ENCODE data around the gene PGGT1B. TPM values are rescaled to one million over a fixed set of nuclear protein-coding genes. Genes with fewer than 3 reads are reported as not detected.
"Not testable (repeated sequence)": the region's sequence is repeated elsewhere in the genome, so short reads cannot be mapped to it uniquely, and the experiment has no call there.

PGGT1B gene
- total and polyA plus RNA-seq, 5 donors from 2014 or later, result 6.9 to 46.8 (median 11.5) TPM

DNA sequence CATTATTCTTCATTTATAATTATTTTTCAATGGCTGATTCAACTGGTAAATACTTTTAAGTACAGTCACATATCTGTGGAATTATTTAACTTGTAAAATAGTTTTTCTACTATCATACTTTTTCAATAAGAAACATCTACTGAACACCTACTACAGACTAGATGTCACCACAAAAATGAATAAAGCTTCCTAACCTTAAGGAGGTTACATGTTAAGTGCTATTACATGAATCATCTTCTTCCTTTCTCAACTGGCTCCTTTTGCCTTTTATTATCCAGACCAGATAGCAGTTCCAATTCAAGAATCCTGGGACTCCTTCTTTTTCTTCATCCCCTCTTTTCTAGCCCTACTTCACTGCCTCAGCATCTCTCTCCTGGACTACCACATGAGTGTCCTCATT lies 4.7 kb downstream of the PGGT1B start:
- peaks cover 19% of the 10 kb centered on the region for H3K4me1 ChIP-seq (ENCODE audit: control insufficient read depth, insufficient read depth, low read length, poor library complexity, severe bottlenecking)
- H3K9me3 ChIP-seq (ENCODE audit: control insufficient read depth in 2 of 2, low read length in 2 of 2), result no peaks in the 10 kb centered on the region
- peak overlapping the region in 1 of 4 donors; percentile 47 for H3K4me3 Mint-ChIP-seq
- H3K27ac ChIP-seq (ENCODE audit: insufficient read depth, low read length, poor library complexity, severe bottlenecking), result no peak overlapping the region
- ATAC-seq (ENCODE audit: low read depth in 2 of 2) (no peak), DNase-seq (no peak)
- no peak overlapping the region for H3K4me3 ChIP-seq (ENCODE audit: low read depth, low read length)
- H3K36me3 ChIP-seq (ENCODE audit: control insufficient read depth, insufficient read depth, low read length), result peaks cover 11% of the 10 kb centered on the region
- H3K4me1 Mint-ChIP-seq, result peaks cover 44 to 84% (median 70%) of the 10 kb centered on the region in 4 donors
- peaks cover 0 to 2% (median 0%) of the 10 kb centered on the region in 7 donors for H3K9me3 Mint-ChIP-seq
- peaks cover 11% of the 10 kb centered on the region for H3K36me3 Mint-ChIP-seq
- H3K27ac Mint-ChIP-seq, result peak overlapping the region in 1 of 3 donors; percentile 59
- H3K27me3 ChIP-seq (ENCODE audit: control insufficient read depth, insufficient read depth, low read length), result no peaks in the 10 kb centered on the region
- H3K27me3 Mint-ChIP-seq, result peaks cover 4% of the 10 kb centered on the region

DNA sequence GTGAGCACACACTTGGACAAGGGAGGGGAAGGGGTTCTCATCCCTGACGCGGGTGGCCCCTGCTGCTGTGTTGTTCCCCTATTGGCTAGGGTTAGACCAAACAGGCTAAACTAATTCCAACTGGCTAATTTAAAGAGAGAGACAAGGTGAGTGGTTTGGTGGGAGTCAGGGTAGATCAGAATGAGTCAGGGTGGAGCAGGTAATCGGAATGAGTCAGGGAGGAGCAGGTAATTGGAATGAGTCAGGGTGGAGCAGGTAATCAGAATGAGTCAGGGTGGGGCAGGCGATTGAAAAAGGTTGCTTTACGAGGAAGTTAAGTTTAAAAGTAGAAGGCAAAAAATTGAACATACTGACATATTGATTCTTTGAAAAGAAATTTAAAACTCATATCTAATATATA lies 13.3 kb downstream of the PGGT1B start:
- not testable (repeated sequence) for H3K9me3 Mint-ChIP-seq; H3K4me3 Mint-ChIP-seq; H3K36me3 ChIP-seq (ENCODE audit: control insufficient read depth, insufficient read depth, low read length); ATAC-seq (ENCODE audit: low read depth in 2 of 2); H3K4me3 ChIP-seq (ENCODE audit: low read depth, low read length); H3K4me1 ChIP-seq (ENCODE audit: control insufficient read depth, insufficient read depth, low read length, poor library complexity, severe bottlenecking); H3K9me3 ChIP-seq (ENCODE audit: control insufficient read depth in 2 of 2, low read length in 2 of 2); DNase-seq; H3K27me3 Mint-ChIP-seq; H3K27me3 ChIP-seq (ENCODE audit: control insufficient read depth, insufficient read depth, low read length); H3K27ac ChIP-seq (ENCODE audit: insufficient read depth, low read length, poor library complexity, severe bottlenecking)
- H3K4me1 Mint-ChIP-seq, result peaks cover 25 to 36% (median 32%) of the 10 kb centered on the region in 4 donors
- peaks cover 17% of the 10 kb centered on the region for H3K36me3 Mint-ChIP-seq
- H3K27ac Mint-ChIP-seq, result peak overlapping the region in 1 of 3 donors; percentile 1

DNA sequence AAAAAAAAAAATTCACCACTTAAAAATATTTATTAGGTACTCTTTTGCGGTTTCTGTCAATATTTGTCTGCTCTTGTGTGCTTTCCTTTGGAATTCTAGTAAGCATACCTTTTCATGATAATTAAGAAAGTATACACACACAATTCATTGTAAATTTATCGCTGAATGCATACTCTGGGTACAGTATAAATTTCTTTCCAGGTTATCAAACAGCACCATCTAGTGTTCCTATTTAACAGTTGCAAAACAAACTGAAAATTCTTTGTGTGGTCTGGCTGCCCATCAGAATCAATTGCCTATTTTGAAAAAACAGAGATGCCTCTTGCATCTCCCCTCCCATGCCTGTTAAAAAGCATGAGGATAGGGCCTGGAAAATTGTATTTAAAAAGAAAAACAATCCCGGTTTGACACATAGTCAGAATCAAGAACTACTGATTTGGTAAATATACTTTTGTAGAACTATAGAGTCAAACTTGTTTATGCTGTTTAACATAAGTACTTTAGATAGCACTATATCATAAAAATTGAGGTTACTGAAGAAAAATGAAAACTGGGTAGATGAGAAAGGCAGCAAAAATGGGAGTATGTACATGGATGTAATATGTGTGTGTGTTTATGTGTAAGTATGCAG lies 16.2 kb downstream of the PGGT1B start:
- Histone ChIP-seq H3K27ac (ENCODE audit: insufficient read depth, low read length, poor library complexity, severe bottlenecking) (no peak overlapping the region), H3K4me1 (ENCODE audit: control insufficient read depth, insufficient read depth, low read length, poor library complexity, severe bottlenecking) (no peaks in the 10 kb centered on the region), H3K9me3 (ENCODE audit: control insufficient read depth in 2 of 2, low read length in 2 of 2) (no peaks in the 10 kb centered on the region), H3K27me3 (ENCODE audit: control insufficient read depth, insufficient read depth, low read length) (no peaks in the 10 kb centered on the region), H3K36me3 (ENCODE audit: control insufficient read depth, insufficient read depth, low read length) (peaks cover 11% of the 10 kb centered on the region), H3K4me3 (ENCODE audit: low read depth, low read length) (no peak overlapping the region)
- Mint-ChIP-seq H3K4me3 (no peak overlapping the region), H3K4me1 (peaks cover 17 to 37% (median 27%) of the 10 kb centered on the region in 4 donors), H3K27me3 (no peaks in the 10 kb centered on the region), H3K36me3 (peaks cover 20% of the 10 kb centered on the region), H3K27ac (no peak overlapping the region), H3K9me3 (no peaks in the 10 kb centered on the region)
- DNase-seq, result peak in 2 of 3 donors; percentile 34 to 55
- peak; percentile 52 to 64 for ATAC-seq (ENCODE audit: low read depth in 2 of 2)

DNA sequence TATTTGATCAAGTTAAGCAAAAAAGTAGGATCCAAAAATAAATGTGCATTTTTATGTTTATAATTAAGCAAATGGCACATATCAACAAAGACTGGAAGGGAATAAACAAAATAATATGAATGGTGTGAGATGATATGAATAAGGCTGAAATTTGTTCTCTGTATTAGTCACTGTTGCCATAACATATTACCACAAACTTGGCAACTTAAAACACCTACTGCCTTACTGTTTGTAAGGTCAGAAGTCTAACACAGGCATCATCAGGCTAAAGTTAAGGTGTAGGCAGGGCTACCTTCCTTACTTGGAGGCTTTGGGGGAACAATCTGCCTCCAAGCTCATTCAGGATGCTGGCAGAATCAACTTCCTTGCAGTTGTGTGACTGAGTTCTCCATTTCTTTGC lies 19.3 kb downstream of the PGGT1B start:
- no peaks in the 10 kb centered on the region for H3K27me3 ChIP-seq (ENCODE audit: control insufficient read depth, insufficient read depth, low read length)
- H3K4me3 ChIP-seq (ENCODE audit: low read depth, low read length), result no peak overlapping the region
- no peak for ATAC-seq (ENCODE audit: low read depth in 2 of 2)
- Mint-ChIP-seq H3K36me3 (peaks cover 20% of the 10 kb centered on the region), H3K27me3 (no peaks in the 10 kb centered on the region), H3K27ac (no peak overlapping the region), H3K4me1 (peaks cover 7 to 19% (median 13%) of the 10 kb centered on the region in 4 donors), H3K4me3 (no peak overlapping the region), H3K9me3 (no peaks in the 10 kb centered on the region)
- H3K27ac ChIP-seq (ENCODE audit: insufficient read depth, low read length, poor library complexity, severe bottlenecking), result no peak overlapping the region
- DNase-seq, result no peak
- no peaks in the 10 kb centered on the region for H3K9me3 ChIP-seq (ENCODE audit: control insufficient read depth in 2 of 2, low read length in 2 of 2)
- H3K4me1 ChIP-seq (ENCODE audit: control insufficient read depth, insufficient read depth, low read length, poor library complexity, severe bottlenecking), result no peaks in the 10 kb centered on the region
- peaks cover 31% of the 10 kb centered on the region for H3K36me3 ChIP-seq (ENCODE audit: control insufficient read depth, insufficient read depth, low read length)

DNA sequence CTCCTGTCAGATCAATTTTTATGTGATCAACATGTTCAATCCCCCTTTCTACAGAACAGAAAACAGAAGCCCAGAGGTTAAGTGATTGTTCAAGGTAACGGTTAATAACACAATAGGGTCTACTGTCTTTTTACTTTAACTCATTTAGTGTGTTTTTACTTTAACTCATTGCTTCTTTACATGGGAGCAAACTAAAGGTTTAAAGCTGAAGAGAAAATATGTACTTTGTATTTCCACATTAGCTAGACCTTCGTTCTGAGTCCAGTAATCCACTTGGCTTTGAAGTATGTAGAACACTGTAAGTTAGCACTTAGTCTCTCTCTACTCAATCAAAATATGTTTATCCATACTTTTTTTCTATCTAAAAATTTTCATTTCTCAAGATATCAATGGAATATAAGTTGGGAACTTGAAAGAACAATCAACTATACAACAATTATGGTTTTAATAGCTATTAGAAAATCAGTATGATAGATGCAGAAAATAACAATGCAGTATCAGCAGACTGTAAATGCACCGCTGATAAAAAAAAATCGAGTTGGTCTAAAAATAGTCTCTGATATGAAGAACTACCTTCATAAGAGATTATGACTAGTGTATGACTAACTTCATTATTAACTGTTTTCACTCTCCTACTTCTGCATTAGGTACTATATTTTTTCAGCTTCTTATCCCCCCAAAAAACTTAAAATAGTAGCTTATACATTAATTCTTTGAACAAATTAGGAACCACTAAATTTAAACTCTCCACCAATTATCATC lies 20.6 kb downstream of the PGGT1B start:
- ATAC-seq (ENCODE audit: low read depth in 2 of 2) (no peak), DNase-seq (no peak)
- H3K27ac ChIP-seq (ENCODE audit: insufficient read depth, low read length, poor library complexity, severe bottlenecking), result no peak overlapping the region
- no peaks in the 10 kb centered on the region for H3K9me3 Mint-ChIP-seq
- no peaks in the 10 kb centered on the region for H3K9me3 ChIP-seq (ENCODE audit: control insufficient read depth in 2 of 2, low read length in 2 of 2)
- H3K27me3 Mint-ChIP-seq, result no peaks in the 10 kb centered on the region
- H3K36me3 Mint-ChIP-seq, result peaks cover 24% of the 10 kb centered on the region
- no peaks in the 10 kb centered on the region for H3K27me3 ChIP-seq (ENCODE audit: control insufficient read depth, insufficient read depth, low read length)
- H3K4me1 ChIP-seq (ENCODE audit: control insufficient read depth, insufficient read depth, low read length, poor library complexity, severe bottlenecking), result no peaks in the 10 kb centered on the region
- H3K4me3 ChIP-seq (ENCODE audit: low read depth, low read length), result no peak overlapping the region
- H3K4me3 Mint-ChIP-seq, result no peak overlapping the region
- H3K36me3 ChIP-seq (ENCODE audit: control insufficient read depth, insufficient read depth, low read length), result peaks cover 41% of the 10 kb centered on the region
- H3K4me1 Mint-ChIP-seq, result peaks cover 7 to 19% (median 16%) of the 10 kb centered on the region in 4 donors
- no peak overlapping the region for H3K27ac Mint-ChIP-seq

DNA sequence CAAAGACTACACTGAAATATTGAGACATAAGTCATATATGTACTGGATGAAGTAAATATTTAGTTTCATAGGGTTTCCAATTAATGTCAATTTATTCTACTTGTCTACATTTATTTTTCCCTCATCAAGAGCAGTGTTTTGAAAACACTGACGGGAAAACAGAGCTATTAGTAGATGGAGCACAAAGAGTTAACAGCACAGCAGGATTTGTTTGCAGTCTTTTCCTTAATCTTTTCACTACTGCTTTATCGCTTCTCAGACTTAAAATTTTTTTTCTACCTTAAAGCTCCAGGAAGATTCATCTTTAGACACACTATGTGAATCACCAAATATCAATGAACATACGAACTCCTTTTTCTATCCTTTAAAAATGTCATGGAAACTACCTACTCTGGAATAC lies 25.6 kb downstream of the PGGT1B start:
- Histone ChIP-seq H3K4me1 (ENCODE audit: control insufficient read depth, insufficient read depth, low read length, poor library complexity, severe bottlenecking) (no peaks in the 10 kb centered on the region), H3K27me3 (ENCODE audit: control insufficient read depth, insufficient read depth, low read length) (no peaks in the 10 kb centered on the region), H3K9me3 (ENCODE audit: control insufficient read depth in 2 of 2, low read length in 2 of 2) (no peaks in the 10 kb centered on the region), H3K27ac (ENCODE audit: insufficient read depth, low read length, poor library complexity, severe bottlenecking) (no peak overlapping the region), H3K36me3 (ENCODE audit: control insufficient read depth, insufficient read depth, low read length) (peaks cover 66% of the 10 kb centered on the region), H3K4me3 (ENCODE audit: low read depth, low read length) (no peak overlapping the region)
- no peak overlapping the region for H3K27ac Mint-ChIP-seq
- H3K9me3 Mint-ChIP-seq, result no peaks in the 10 kb centered on the region
- DNase-seq (no peak), ATAC-seq (ENCODE audit: low read depth in 2 of 2) (no peak)
- H3K4me1 Mint-ChIP-seq, result peaks cover 0 to 22% (median 7%) of the 10 kb centered on the region in 4 donors
- no peaks in the 10 kb centered on the region for H3K27me3 Mint-ChIP-seq
- peaks cover 55% of the 10 kb centered on the region for H3K36me3 Mint-ChIP-seq
- H3K4me3 Mint-ChIP-seq, result no peak overlapping the region

DNA sequence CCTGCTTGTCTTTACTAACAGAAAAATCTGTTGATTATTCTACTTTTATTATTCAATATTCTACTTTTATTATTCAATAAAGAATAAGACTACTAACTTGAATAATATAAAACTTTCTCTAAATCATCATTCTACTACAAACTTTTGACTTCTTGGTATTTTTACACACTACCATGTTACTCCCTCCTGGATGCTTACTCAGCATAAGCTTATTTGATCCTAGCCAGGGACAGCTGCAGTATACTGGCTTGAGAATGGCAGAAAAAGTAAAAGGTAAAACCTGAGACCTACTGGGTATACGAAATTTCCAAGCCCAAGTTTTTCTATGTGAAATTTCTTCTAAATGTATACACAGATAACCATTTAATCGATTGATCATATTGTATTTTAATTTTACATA lies 26.1 kb downstream of the PGGT1B start:
- Histone ChIP-seq H3K27me3 (ENCODE audit: control insufficient read depth, insufficient read depth, low read length) (no peaks in the 10 kb centered on the region), H3K9me3 (ENCODE audit: control insufficient read depth in 2 of 2, low read length in 2 of 2) (no peaks in the 10 kb centered on the region), H3K36me3 (ENCODE audit: control insufficient read depth, insufficient read depth, low read length) (peaks cover 66% of the 10 kb centered on the region), H3K4me1 (ENCODE audit: control insufficient read depth, insufficient read depth, low read length, poor library complexity, severe bottlenecking) (no peaks in the 10 kb centered on the region), H3K4me3 (ENCODE audit: low read depth, low read length) (no peak overlapping the region), H3K27ac (ENCODE audit: insufficient read depth, low read length, poor library complexity, severe bottlenecking) (no peak overlapping the region)
- Mint-ChIP-seq H3K36me3 (peaks cover 57% of the 10 kb centered on the region), H3K27ac (no peak overlapping the region), H3K9me3 (no peaks in the 10 kb centered on the region), H3K27me3 (no peaks in the 10 kb centered on the region), H3K4me3 (no peak overlapping the region), H3K4me1 (peaks cover 0 to 25% (median 10%) of the 10 kb centered on the region in 4 donors)
- no peak for ATAC-seq (ENCODE audit: low read depth in 2 of 2)
- no peak for DNase-seq

Measured in CD4-positive, CD25-positive, alpha-beta regulatory T cell (primary cell).